Osteocyte (in vitro differentiated cells): ENCODE measurements around the gene CIAO3. TPM values are rescaled to one million over a fixed set of nuclear protein-coding genes. Genes with fewer than 3 reads are reported as not detected.
A peak's percentile ranks its signal among the peaks of the same experiment; 100 is the strongest.
"Not testable (repeated sequence)": the region's sequence is repeated elsewhere in the genome, so short reads cannot be mapped to it uniquely, and the experiment has no call there.

Experiments
- DNase-seq: peaks from one replicate; pipeline ENCODE4 v3.0.0; 2021; ENCODE audit warnings: mixed read lengths; ENCODE audit not compliant: unreplicated experiment; ENCODE audit errors: extremely low spot score
- H3K27ac Mint-ChIP-seq: one replicate; pipeline ENCODE4 v1.8.0; 2021; ENCODE audit warnings: mild to moderate bottlenecking, mixed read lengths; ENCODE audit not compliant: unreplicated experiment
- H3K27me3 Mint-ChIP-seq: one replicate; pipeline ENCODE4 v1.8.0; 2021; ENCODE audit warnings: mixed read lengths; ENCODE audit not compliant: unreplicated experiment
- H3K36me3 Mint-ChIP-seq: one replicate; pipeline ENCODE4 v1.8.0; 2021; ENCODE audit warnings: mixed read lengths; ENCODE audit not compliant: unreplicated experiment
- H3K4me1 Mint-ChIP-seq: one replicate; pipeline ENCODE4 v1.8.0; 2021; ENCODE audit warnings: mixed read lengths; ENCODE audit not compliant: unreplicated experiment
- H3K4me3 Mint-ChIP-seq: one replicate; pipeline ENCODE4 v1.8.0; 2021; ENCODE audit warnings: mild to moderate bottlenecking, moderate library complexity, mixed read lengths; ENCODE audit not compliant: unreplicated experiment
- H3K9me3 Mint-ChIP-seq: one replicate; pipeline ENCODE4 v1.8.0; 2021; ENCODE audit warnings: mixed read lengths; ENCODE audit not compliant: unreplicated experiment
- total RNA-seq: library from RNA; stranded (reverse); gene quantifications from 2 replicates; pipeline ENCODE4 v1.2.1, GENCODE V29; 2021
- TF ChIP-seq, protein P1 (sequence below): fragments of 200-600 bp; sonication (generic); IDR thresholded peaks from 2 replicates; pipeline ENCODE4 v1.5.0; 2021; ENCODE audit warnings: antibody characterized with exemption, mild to moderate bottlenecking, moderate library complexity

Gene CIAO3
- total RNA-seq, 1 donor from 2014 or later = 31.4 TPM

DNA sequence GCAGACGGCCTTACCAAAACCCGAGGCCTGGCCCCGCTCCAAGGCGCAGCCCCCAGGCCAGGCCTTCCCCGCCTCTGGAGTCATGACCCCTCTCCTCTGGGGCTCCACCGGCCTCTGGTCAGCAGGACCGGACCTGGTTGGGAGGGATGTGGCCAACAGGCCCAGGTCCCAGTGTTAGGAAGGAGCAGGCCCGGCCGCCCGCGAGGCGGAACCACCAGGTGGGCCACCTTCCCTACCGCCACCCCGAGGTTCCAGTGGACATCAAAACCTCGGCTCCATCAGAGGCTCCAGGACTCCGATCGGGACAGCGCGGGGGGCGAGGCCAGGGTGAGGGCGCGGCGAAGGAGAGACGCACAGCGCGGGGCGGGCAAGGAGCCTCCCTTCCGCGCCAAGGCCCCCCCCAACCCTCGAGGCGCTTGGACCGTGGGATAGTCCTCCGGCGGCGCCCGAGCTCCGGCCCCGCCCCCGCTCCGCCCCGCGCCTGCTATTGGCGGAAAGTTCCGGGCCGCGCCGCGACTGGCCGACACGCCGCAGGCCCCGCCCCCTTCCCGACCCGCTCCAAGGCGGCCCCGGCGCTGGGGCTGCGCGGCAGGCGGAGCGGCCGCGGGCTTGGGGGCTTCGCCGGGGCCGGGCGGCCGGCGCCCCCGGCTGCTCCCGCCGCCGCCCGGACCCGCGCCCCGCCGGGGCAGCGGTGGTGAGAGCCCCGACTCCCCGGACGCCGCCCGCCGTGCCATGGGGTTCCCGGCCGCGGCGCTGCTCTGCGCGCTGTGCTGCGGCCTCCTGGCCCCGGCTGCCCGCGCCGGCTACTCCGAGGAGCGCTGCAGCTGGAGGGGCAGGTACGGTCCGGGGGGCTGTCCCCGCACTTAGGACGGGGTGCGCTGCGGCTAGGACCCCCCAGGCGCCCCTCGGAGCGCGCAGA is 26.0 kb downstream of the CIAO3 start, which contains the start of gene METRN:
TSS of gene METRN (plus strand) at position 561 of the 919 bp plus-strand sequence. CDS start at position 733, 172 bp downstream.
- Mint-ChIP-seq H3K36me3 (no peaks in the 10 kb centered on the region), H3K27ac (peak within 1 kb of the TSS; percentile 14), H3K27me3 (no peaks in the 10 kb centered on the region), H3K4me1 (peaks cover 36% of the 10 kb centered on the region), H3K4me3 (peak within 1 kb of the TSS; percentile 67), H3K9me3 (no peaks in the 10 kb centered on the region)
- TF ChIP-seq, protein P1, sequence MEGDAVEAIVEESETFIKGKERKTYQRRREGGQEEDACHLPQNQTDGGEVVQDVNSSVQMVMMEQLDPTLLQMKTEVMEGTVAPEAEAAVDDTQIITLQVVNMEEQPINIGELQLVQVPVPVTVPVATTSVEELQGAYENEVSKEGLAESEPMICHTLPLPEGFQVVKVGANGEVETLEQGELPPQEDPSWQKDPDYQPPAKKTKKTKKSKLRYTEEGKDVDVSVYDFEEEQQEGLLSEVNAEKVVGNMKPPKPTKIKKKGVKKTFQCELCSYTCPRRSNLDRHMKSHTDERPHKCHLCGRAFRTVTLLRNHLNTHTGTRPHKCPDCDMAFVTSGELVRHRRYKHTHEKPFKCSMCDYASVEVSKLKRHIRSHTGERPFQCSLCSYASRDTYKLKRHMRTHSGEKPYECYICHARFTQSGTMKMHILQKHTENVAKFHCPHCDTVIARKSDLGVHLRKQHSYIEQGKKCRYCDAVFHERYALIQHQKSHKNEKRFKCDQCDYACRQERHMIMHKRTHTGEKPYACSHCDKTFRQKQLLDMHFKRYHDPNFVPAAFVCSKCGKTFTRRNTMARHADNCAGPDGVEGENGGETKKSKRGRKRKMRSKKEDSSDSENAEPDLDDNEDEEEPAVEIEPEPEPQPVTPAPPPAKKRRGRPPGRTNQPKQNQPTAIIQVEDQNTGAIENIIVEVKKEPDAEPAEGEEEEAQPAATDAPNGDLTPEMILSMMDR = no peak
- peak; percentile 95 for DNase-seq

DNA sequence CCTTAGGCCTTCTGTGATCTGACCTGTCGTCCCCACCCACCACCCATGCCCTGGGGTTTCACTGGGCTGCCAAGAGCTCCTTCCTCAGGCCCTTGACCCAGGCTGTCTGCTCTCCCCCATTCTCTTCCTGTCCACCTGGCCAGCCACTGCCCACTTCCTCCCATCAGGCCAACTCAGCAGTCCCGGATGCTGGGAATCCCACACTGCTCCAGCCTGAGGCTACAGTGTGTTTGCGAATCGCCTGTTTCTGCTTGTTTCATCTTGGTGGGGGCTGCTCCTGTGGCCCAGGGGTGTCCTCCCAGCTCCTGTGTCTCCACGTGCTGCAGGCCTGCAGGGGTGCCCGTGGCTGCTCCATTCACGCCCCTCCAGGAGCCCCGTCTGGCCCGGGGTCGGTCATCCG is 26.7 kb downstream of the CIAO3 start:
- Mint-ChIP-seq H3K4me1 (peaks cover 38% of the 10 kb centered on the region), H3K27ac (no peak overlapping the region), H3K36me3 (no peaks in the 10 kb centered on the region), H3K4me3 (no peak overlapping the region), H3K27me3 (no peaks in the 10 kb centered on the region), H3K9me3 (no peaks in the 10 kb centered on the region)
- TF ChIP-seq, protein P1 = no peak
- no peak for DNase-seq

DNA sequence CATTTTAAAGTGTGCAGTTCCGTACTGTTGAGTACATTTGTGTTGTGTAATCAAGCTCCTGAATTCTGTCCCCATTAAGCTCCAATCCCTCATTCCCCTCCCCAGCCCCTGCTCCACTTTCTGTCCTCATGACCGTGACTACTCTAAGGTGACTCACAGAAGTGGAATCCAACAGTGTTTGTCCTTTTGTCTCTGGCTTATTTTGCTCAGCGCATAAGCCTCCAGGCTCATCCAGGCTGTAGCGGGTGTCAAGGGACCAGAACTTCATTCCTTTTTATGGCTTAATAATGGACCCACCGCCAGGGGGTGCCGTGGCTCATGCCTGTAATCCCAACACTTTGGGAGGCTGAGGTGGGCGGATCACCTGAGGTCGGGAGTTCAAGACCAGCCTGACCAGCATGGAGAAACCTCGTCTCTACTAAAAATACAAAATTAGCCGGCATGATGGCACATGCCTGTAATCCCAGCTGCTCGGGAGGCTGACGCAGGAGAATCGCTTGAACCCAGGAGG is 28.0 kb downstream of the CIAO3 start:
- H3K4me3 Mint-ChIP-seq, H3K36me3 Mint-ChIP-seq, H3K9me3 Mint-ChIP-seq, H3K27me3 Mint-ChIP-seq, DNase-seq: not testable (repeated sequence)
- H3K4me1 Mint-ChIP-seq = peaks cover 37% of the 10 kb centered on the region
- peak overlapping the region; percentile 85 for H3K27ac Mint-ChIP-seq
- TF ChIP-seq, protein P1 = peak; percentile 67

DNA sequence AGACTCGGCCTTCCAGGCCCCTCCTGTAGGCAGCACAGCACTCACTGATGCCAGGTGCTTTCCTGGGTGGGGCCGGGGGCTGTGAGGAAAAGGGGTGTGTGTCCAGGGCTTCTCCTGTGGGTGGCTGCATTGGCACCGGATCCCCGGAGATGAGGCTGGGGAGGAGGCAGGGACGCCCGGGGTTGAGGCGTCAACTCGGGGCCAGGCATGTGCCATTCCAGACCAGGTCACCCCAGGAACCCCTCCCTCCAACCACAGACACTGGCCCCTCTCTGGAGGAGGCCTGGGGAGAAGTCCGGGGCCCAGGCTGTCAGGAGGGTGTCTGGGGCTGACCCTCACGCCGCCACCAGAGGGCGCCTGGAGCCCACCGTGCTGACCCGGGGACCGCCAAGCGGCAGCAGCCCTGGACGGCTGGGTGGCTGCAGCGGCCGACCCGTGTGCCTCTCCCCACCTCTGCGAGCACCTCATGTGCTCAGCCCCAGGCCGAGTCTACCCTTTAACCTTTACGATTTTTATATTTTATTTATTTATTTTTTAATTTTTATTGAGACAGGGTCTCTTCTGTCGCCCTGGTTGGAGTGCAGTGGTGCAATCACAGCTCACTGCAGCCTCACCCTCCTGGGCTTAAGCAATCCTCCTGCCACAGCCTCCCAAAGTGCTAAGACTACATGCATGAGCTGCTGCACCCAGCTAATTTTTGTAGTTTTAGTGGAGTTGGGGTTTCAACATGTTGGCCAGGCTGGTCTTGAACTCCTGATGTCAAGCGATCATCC is 29.1 kb downstream of the CIAO3 start:
- Mint-ChIP-seq H3K4me1 (peaks cover 41% of the 10 kb centered on the region), H3K4me3 (no peak overlapping the region), H3K9me3 (no peaks in the 10 kb centered on the region), H3K36me3 (no peaks in the 10 kb centered on the region), H3K27ac (no peak overlapping the region), H3K27me3 (peaks cover 13% of the 10 kb centered on the region)
- peak; percentile 94 for DNase-seq
- TF ChIP-seq, protein P1 = peak; percentile 95

DNA sequence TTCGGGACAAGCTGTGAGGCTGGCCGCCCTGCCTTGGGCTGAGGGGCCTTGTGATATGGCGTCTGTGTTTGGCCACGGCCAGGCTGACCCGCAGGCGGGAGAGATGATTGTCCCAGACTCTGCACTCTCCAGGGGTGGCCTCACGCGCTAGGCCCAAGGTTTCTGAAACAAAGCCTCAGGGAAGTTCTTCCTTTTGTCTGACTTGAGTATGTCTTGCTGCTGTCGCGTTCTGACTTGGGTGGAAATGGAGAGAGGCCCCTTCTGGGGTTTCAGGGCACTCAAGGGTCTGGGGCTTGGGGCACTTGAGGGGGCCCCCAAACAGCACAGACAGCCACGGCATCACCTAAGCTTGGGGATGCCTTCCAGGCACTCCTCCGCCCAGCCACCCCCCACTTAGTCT is 29.7 kb downstream of the CIAO3 start:
- Mint-ChIP-seq H3K9me3 (no peaks in the 10 kb centered on the region), H3K4me3 (no peak overlapping the region), H3K27me3 (peaks cover 19% of the 10 kb centered on the region), H3K27ac (no peak overlapping the region), H3K36me3 (no peaks in the 10 kb centered on the region), H3K4me1 (peaks cover 43% of the 10 kb centered on the region)
- TF ChIP-seq, protein P1 = no peak
- DNase-seq = no peak
